Measurements from ENCODE around the gene LRRN2.
"Not testable (repeated sequence)": the region's sequence is repeated elsewhere in the genome, so short reads cannot be mapped to it uniquely, and the experiment has no call there.

The LRRN2 gene

GRCh38 chr1:204571128-204571527 is 114.4 kb downstream of the LRRN2 start:
- DNase-seq: no peak

- not testable (repeated sequence) for DNase-seq
Measured at GRCh38 chr1:204570021-204570420, 115.5 kb downstream of the LRRN2 start.

GRCh38 chr1:204569478-204569877 is 116.1 kb downstream of the LRRN2 start:
- DNase-seq: no peak

- no peak for DNase-seq
Measured at GRCh38 chr1:204568576-204569315, 116.8 kb downstream of the LRRN2 start.
